Measurements from ENCODE around the gene TSPAN9.

TSPAN9 gene

GRCh38 chr12:3207858-3208257 lies 130.7 kb downstream of the TSPAN9 start:
- DNase-seq (ENCODE audit: low read depth in 1 of 2, low spot score in 1 of 2), result no peak
- peaks cover 7% of the 10 kb centered on the region for H3K27me3 ChIP-seq (ENCODE audit: insufficient read depth, poor library complexity, severe bottlenecking)
- TF ChIP-seq CTCF (IDR thresholded peaks at IDR 0.05; ENCODE audit: insufficient read depth, low read length) (no peak), SPI1 (IDR thresholded peaks at IDR 0.05; ENCODE audit: borderline replicate concordance, low read depth) (no peak), GABPA (IDR thresholded peaks at IDR 0.05; ENCODE audit: low read depth) (no peak), POLR2AphosphoS5 (IDR thresholded peaks at IDR 0.05; ENCODE audit: low read depth) (no peak)

GRCh38 chr12:3213188-3213587 lies 136.0 kb downstream of the TSPAN9 start:
- no peak for DNase-seq (ENCODE audit: low read depth in 1 of 2, low spot score in 1 of 2)
- Histone ChIP-seq H3K27me3 (ENCODE audit: insufficient read depth, poor library complexity, severe bottlenecking) (no peaks in the 10 kb centered on the region), H3K4me3 (replicated peaks; ENCODE audit: insufficient read depth, low read length) (no peak overlapping the region), H3K27ac (replicated peaks) (no peak overlapping the region)
- TF ChIP-seq REST (IDR thresholded peaks at IDR 0.05; ENCODE audit: insufficient replicate concordance, low read depth) (no peak), CTCF (IDR thresholded peaks at IDR 0.05; ENCODE audit: insufficient read depth, low read length) (no peak), GABPA (IDR thresholded peaks at IDR 0.05; ENCODE audit: low read depth) (no peak), POLR2AphosphoS5 (IDR thresholded peaks at IDR 0.05; ENCODE audit: low read depth) (no peak), SPI1 (IDR thresholded peaks at IDR 0.05; ENCODE audit: borderline replicate concordance, low read depth) (no peak)

More at GRCh38 chr12:3207858-3208257, 130.7 kb downstream of the TSPAN9 start:
- Histone ChIP-seq H3K4me3 (replicated peaks; ENCODE audit: insufficient read depth, low read length) (no peak overlapping the region), H3K27ac (replicated peaks) (no peak overlapping the region)

- no peak for DNase-seq (ENCODE audit: low read depth in 1 of 2, low spot score in 1 of 2)
- Histone ChIP-seq H3K27me3 (ENCODE audit: insufficient read depth, poor library complexity, severe bottlenecking) (no peaks in the 10 kb centered on the region), H3K4me3 (replicated peaks; ENCODE audit: insufficient read depth, low read length) (no peak overlapping the region), H3K27ac (replicated peaks) (no peak overlapping the region)
- no peak for TF ChIP-seq POLR2AphosphoS5 (IDR thresholded peaks at IDR 0.05; ENCODE audit: low read depth)
- no peak for TF ChIP-seq CTCF (IDR thresholded peaks at IDR 0.05; ENCODE audit: insufficient read depth, low read length)
- no peak for TF ChIP-seq REST (IDR thresholded peaks at IDR 0.05; ENCODE audit: insufficient replicate concordance, low read depth)
- no peak for TF ChIP-seq GABPA (IDR thresholded peaks at IDR 0.05; ENCODE audit: low read depth)
- no peak for TF ChIP-seq SPI1 (IDR thresholded peaks at IDR 0.05; ENCODE audit: borderline replicate concordance, low read depth)
Observed at GRCh38 chr12:3213768-3214167, 136.6 kb downstream of the TSPAN9 start.
